GM12892 (cell line): ENCODE data around the gene BICRA.

Experiments
- POLR2A ChIP-seq: IDR thresholded peaks from 2 replicates; pipeline ENCODE4 v1.6.1; 2011; ENCODE audit warnings: low read depth, low read length, control low read depth
- POLR2AphosphoS5 ChIP-seq: IDR thresholded peaks from 2 replicates; pipeline ENCODE4 v1.6.1; 2011; ENCODE audit warnings: low read depth, low read length, control low read depth

DNA sequence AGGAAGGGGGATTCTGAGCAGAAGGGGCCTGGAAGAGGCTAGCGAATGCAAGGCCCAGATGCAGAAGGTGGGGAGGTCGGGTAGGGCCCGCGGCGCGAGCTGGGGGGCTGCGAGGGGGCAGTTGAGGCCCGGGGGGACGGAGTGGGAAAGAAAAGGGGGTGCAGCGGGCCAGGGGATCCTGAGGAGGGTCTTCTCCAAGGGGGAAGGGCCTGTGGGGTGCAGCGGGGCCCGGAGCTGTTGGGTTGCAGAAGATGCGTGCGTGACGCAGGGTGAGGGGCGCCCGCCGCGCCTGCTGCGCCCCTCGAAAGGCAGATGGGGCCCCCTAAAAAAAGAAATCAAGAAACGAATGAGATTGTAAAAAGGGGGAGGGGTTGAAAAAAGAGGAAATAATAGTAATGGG lies 36.3 kb upstream of the BICRA start:
- TF ChIP-seq POLR2A (no peak), POLR2AphosphoS5 (no peak)
